ENCODE measurements around the gene KRTAP11-1. TPM values are rescaled to one million over a fixed set of nuclear protein-coding genes. Genes with fewer than 3 reads are reported as not detected.

Gene KRTAP11-1, protein sequence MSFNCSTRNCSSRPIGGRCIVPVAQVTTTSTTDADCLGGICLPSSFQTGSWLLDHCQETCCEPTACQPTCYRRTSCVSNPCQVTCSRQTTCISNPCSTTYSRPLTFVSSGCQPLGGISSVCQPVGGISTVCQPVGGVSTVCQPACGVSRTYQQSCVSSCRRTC
- total RNA-seq (2014; rRNA removed; shearing (Covaris generic)): not detected in 2 replicates
- not detected in 2 replicates for polyA plus RNA-seq (2015; cell fraction: cytosol; rRNA removed)
- not detected in 2 replicates for polyA plus RNA-seq (2015; cell fraction: nucleus; rRNA removed)

DNA sequence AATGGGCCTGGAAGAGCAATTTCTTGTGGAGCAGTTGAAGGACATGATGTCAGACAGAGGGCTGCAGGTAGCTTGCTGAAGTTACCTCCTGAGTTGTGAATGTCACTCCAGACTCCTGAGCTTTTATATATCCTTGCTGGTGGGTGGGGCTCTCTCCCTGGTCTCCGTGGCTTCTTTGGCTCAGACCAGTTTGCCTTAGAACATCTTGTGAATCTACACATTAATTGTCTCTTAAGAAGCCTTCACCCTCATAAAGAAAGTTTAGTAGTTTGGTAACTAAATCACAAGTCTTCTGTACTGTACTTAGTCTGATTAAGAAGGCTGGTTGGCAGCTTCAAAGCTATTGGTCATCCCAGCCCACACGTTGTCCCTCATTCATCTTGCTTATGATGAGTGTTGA lies at the start of gene KRTAP11-1:
Gene KRTAP11-1 (minus strand): TSS at position 101 of the 400 bp plus-strand sequence. CDS start 56 bp downstream, at position 45.
- DNase-seq (ENCODE audit: low read depth): no peak

DNA sequence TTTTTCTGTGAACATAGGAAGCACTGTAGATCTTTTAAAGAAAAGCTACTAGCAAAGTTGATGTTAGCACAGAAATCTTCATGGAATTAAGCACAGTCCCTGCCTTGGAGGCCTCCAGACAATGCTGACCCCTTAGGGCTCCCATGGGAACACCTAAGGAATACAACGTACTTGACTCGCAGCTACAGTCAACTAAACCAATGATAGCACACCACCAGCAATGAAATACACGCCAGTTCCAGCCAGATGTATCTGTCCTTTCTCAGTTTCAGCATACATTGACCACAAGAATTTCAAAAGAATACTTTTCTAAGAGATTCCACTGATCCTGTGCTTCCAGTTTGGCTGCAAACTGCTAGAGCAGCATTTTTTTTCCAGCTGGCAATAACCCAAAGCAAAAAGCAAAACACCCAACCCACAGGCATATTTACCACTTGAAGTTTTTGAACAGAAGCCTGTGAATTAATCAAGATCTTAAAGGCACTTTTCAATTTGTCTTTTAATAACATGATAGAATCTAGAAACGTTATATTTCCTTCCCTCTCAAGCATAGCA lies 42.8 kb upstream of the KRTAP11-1 start:
- no peak for DNase-seq (ENCODE audit: low read depth)

DNA sequence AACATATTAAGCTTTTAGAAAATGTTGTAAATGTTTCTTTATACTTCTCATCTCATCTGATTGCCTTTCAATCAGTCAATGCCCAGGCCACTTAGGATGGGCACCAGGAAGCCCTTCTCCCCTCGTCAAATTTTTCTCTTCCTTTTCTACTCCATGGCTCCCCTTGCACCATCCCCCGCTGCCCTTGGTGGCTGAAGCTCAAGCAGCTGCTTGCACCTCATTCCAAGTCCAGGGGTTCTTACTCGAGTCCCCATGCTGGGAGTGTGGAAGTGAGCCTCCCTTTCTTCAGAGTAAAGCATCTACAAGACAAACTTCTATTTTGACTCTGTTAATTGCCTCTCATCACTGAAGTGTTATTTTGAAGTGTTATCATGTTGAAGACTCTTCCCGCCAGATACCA lies 39.7 kb upstream of the KRTAP11-1 start:
- DNase-seq (ENCODE audit: low read depth): no peak

DNA sequence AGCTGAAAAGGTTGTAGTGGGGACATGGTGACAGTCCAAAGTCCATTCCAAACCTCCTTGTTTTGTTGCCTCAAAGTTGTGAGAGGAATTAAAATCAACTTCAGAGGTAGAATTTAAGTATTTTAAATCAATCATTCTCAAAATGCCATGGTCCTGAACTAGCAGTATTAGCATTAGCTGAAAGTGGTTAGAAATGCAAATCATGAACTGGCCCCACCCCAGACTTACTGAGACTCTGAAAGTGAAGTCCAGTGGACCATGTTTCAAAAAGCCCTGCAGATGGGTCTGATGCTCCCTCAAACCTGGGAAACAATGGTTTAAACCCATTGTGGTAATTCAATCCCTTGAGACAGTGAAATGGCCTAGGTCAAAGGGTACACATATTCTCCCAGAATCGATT lies 36.2 kb upstream of the KRTAP11-1 start:
- no peak for DNase-seq (ENCODE audit: low read depth)

DNA sequence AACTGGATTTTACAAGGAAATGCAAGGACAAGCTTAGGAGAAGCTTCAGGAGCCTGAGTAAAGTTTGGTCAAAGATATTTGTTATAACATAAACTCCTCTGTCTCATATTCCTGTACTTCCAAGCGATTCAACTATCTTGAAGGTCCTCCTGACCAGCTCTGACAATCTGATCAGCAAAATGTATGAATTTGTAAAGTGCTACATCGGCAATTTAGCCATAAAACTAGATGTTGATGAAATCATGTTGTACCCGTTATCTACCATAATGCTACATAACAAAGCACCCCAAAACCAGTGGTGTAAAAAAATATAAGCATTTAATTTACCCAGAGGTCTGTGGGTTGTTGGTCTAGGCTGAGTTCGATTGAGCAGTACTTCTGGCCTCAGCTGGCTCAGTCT lies 19.5 kb upstream of the KRTAP11-1 start:
- no peak for DNase-seq (ENCODE audit: low read depth)

DNA sequence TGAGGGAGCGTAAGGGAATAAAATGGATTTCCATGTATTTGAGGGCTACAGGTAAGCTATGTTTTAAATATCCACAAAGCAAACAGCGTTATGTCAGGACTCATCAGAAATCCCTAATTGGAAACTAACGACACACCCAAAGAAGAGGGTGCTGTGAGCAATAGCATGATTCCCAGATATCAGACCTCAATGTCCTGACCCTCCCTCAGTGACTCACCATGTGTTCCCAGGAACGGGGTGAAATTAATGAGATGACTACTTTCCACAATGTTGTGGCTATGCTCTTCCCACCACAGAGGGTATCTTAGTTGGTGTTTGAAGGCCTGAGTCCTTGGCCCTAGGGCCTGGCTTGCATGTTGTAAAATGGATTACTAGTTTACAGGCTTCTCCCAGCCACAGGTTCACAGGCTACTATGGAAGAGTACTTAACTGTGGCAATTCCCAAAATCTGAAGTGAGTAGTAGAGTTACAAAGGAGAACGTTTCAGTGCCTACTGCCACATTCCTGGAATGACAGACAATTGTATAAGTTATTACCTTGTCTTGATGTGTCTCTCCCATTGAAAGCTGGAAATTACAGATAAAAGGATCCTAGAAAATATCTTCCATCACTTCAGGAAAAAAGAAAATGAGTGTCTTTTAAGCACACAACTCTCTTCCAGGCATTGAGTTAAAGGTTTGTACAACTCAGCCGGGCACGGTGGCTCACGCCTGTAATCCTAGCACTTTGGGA lies 1.7 kb upstream of the KRTAP11-1 start:
- peak; percentile 22 for DNase-seq (ENCODE audit: low read depth)

DNA sequence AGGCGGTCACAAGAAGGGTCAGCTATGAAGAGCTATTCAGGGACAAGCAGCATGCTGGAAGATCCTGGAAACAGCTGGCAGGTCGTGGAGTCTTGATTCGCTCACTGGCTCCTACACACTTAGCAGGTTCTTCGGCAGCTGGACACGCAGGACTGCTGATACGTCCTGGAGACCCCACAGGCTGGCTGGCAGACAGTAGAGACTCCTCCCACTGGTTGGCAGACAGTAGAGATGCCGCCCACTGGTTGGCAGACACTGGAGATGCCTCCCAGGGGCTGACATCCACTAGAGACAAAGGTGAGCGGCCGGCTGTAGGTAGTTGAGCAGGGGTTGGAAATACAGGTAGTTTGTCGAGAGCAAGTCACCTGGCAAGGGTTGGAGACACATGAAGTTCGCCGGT lies 466 bp downstream of the KRTAP11-1 start:
- DNase-seq (ENCODE audit: low read depth): no peak

DNA sequence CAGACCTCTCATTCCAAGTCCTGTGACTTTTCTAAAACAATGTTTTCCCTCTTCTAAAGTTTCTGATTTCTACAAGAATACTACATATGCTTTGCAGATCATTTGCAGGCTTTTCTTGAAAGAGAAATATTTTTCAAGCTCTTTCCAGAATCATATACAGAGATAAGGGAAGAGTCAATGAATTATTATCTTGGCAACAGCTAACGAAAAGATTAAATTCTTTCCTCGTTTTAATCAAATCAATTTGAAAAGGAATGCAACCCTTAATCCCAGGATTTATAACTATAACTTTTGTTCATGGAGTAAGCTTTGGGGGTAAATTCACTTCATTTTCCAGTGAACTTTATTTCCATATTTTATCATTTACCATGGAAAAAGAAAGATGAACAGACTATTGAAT lies 6.9 kb downstream of the KRTAP11-1 start:
- DNase-seq (ENCODE audit: low read depth): no peak

DNA sequence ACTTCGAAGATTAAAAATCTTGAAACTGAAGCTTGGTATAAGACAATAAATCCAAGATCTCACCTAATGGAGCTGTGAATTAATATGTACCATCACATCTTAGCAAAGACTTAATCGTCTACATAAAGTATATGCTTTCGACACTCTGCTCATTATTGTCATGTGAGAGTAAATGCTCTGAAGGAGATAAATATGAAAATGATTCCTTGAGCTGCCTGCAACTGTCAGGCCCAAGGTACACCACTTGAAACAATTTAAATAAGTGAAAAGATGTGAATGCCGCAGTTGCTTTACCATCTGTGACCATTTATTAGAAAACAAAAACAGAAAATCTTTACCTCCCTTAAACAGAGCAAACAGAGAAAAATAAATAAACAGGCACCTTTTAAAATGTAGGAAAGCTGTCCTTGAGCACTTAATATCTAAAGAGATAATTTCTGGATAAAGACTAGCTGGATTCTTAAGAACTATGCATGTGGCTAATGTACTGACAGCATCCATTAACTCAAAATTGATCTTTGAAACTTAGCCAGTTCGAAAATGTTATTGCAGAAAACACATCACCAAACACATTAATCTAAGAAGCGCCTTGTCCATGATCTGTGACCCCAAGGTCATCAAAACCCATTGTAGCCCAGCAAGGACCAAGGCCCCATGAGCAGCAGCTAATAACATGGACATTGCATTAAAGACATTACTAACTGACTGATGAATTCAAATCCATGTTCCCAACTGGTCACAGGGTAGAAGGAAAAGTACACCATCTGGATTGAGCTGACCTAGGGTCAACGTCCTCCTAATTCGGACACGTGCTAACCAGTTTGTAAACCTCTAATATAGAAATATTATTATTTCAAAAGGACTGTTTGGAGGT lies 33.5 kb downstream of the KRTAP11-1 start:
- no peak for DNase-seq (ENCODE audit: low read depth)

DNA sequence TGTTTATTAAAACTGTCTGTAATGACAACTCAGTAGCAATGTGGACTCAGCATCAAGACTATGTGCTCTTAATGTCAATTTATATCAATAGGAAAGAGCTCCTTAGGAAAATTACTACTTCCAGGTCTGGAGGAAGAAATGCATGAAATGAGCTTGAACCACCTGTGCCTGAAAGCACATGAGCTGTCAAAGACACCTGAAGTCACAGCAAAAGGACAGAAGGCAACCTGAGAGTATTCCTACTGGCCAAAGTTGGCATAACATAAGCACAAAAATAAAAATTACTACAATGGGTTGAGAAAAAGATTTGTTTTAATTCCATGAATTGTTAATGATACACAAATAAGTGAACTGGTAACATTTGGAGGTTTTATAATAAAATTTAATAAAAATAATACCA lies 38.4 kb downstream of the KRTAP11-1 start:
- no peak for DNase-seq (ENCODE audit: low read depth)

DNA sequence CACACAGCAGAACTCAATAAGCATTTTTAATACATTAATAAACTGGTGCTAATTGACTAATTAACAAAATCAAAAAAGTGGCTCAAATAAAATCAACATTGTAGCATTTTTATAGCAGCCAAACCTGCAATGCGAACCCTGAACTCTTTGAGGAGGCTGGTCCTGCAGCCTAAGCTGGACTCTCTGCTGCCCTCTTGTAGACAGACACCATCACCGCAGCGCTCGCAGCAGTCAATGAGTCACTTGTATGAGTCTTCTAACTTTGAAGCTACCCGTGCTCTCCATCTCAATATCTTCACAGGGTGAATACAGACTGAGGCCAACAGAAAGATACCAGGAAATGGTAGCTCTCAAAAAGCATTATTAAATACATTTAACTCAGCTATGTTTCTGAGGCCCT lies 42.1 kb downstream of the KRTAP11-1 start:
- peak; percentile 54 for DNase-seq (ENCODE audit: low read depth)

DNA sequence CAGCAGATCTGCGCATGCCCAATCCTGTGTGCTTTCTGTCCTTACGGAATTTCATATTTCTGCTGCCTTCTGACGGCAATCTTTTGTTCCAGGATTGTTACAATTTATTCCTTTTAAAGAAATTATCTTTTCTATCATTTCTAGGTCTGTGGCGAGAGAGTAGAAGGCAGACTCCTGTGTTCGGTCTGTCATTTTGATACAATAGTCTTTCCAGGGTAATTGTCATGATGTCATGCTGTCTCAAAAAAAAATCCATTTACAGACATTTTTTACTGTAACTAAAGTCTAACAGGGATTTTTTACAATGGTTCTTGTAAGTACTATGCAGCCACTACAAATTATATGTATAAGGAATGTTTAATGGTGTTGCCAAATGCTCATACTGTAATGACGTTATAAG lies 42.8 kb downstream of the KRTAP11-1 start:
- no peak for DNase-seq (ENCODE audit: low read depth)

DNA sequence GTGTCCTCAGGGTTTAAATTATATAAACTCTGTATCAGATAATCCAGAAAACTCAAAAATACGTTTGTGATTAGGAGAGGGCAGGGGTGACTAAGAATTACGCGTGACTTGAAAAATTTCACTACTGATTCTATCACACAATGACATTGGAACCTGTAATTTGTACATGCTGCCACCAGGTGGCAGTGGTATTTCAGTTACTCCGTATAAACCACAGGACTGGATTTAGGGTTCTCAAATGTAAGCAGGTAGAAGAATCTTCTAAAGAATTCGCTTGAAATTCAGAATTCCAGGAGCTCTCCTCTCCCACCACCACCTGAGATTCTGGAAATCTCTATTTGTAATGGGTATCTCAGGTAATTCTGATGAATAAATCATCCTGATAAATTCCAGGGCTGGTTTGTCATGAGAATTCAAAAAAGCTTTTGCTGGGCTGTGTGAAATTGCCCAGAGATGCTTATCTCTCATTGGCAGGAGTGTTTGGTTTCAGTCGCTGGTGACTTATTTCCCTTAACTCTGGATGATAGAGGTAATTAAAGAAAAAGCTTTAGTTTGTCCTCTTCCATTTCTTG lies 50.1 kb downstream of the KRTAP11-1 start:
- DNase-seq (ENCODE audit: low read depth): peak; percentile 6

Other genes starting within 250 kb of the KRTAP11-1 start
- gene KRTAP20-2, start 246.4 kb downstream of the KRTAP11-1 start, total RNA-seq (2014; rRNA removed; shearing (Covaris generic)): not detected in 2 replicates
- gene KRTAP20-3, start 238.7 kb downstream of the KRTAP11-1 start, total RNA-seq (2014; rRNA removed; shearing (Covaris generic)): not detected in 2 replicates
- not detected in 2 replicates for gene KRTAP21-3, start 162.8 kb downstream of the KRTAP11-1 start, total RNA-seq (2014; rRNA removed; shearing (Covaris generic))
- not detected in 2 replicates for gene KRTAP21-2, start 134.3 kb downstream of the KRTAP11-1 start, total RNA-seq (2014; rRNA removed; shearing (Covaris generic))
- gene KRTAP21-1, start 126.2 kb downstream of the KRTAP11-1 start, total RNA-seq (2014; rRNA removed; shearing (Covaris generic)): not detected in 2 replicates
- gene KRTAP8-1, start 68.3 kb downstream of the KRTAP11-1 start, total RNA-seq (2014; rRNA removed; shearing (Covaris generic)): not detected in 2 replicates
- not detected in 2 replicates for gene KRTAP7-1, start 51.8 kb downstream of the KRTAP11-1 start, total RNA-seq (2014; rRNA removed; shearing (Covaris generic))
- not detected in 2 replicates for gene KRTAP19-8, start 156.9 kb upstream of the KRTAP11-1 start, total RNA-seq (2014; rRNA removed; shearing (Covaris generic))

All from HT1080 (cell line).